ENCODE data around the gene SELENOS.

SELENOS gene

GRCh38 chr15:101233651-101234280 is 43.5 kb downstream of the SELENOS start:
- peaks cover 74% of the 10 kb centered on the region for H3K4me1 Mint-ChIP-seq
- DNase-seq = no peak
- ATAC-seq = no peak
- no peak overlapping the region for H3K4me3 Mint-ChIP-seq
- H3K9me3 Mint-ChIP-seq = peaks cover 3 to 4% of the 10 kb centered on the region in 2 donors
- H3K27me3 Mint-ChIP-seq = no peaks in the 10 kb centered on the region
- H3K27ac Mint-ChIP-seq = peak overlapping the region in 1 of 2 donors; percentile 19

GRCh38 chr15:101232677-101233076 is 44.6 kb downstream of the SELENOS start:
- Mint-ChIP-seq H3K27ac (no peak overlapping the region), H3K9me3 (peaks cover 13 to 15% of the 10 kb centered on the region in 2 donors), H3K4me3 (no peak overlapping the region), H3K4me1 (peaks cover 79% of the 10 kb centered on the region), H3K27me3 (no peaks in the 10 kb centered on the region)
- ATAC-seq (no peak), DNase-seq (no peak)

GRCh38 chr15:101228313-101228712 is 49.0 kb downstream of the SELENOS start:
- no peak for DNase-seq
- peaks cover 13 to 15% of the 10 kb centered on the region in 2 donors for H3K9me3 Mint-ChIP-seq
- H3K27ac Mint-ChIP-seq = no peak overlapping the region
- peaks cover 62% of the 10 kb centered on the region for H3K4me1 Mint-ChIP-seq
- H3K4me3 Mint-ChIP-seq = peak overlapping the region in 1 of 2 donors; percentile 5
- ATAC-seq = no peak
- no peaks in the 10 kb centered on the region for H3K27me3 Mint-ChIP-seq

GRCh38 chr15:101225658-101226057 is 51.6 kb downstream of the SELENOS start:
- Mint-ChIP-seq H3K9me3 (peaks cover 13 to 15% of the 10 kb centered on the region in 2 donors), H3K27ac (peak overlapping the region in 1 of 2 donors; percentile 82), H3K4me3 (no peak overlapping the region), H3K4me1 (peaks cover 54% of the 10 kb centered on the region), H3K27me3 (no peaks in the 10 kb centered on the region)
- ATAC-seq = no peak
- no peak for DNase-seq

Data from stimulated activated naive CD8-positive, alpha-beta T cell treated with anti-CD3 and anti-CD28 coated beads, Interleukin-15, amount 100 ng/mL, for 72 hours (primary cell).